ENCODE data around the gene PPP1R37.
"Not testable (repeated sequence)": the region's sequence is repeated elsewhere in the genome, so short reads cannot be mapped to it uniquely, and the experiment has no call there.

The PPP1R37 gene

DNA sequence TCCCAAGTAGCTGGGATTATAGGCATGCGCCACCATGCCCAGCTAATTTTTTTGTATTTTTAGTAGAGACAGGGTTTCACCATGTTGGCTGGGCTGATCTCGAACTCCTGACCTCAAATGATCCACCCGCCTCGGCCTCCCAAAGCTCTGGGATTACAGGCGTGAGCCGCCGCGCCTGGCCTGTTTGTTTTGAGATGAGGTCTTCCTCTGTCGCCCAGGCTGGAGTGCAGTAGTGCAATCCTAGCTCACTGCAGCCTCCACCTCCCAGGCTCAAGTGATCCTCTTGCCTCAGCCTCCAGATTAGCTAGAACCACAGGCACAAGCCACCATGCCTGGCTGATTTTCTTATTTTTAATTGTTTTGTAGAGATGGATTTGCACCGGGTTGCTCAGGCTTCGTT, 13.4 kb downstream of the PPP1R37 start:
- not testable (repeated sequence) for H3K27me3 Mint-ChIP-seq; H3K4me3 Mint-ChIP-seq; H3K27ac Mint-ChIP-seq; H3K36me3 Mint-ChIP-seq (ENCODE audit: low read depth); H3K9me3 Mint-ChIP-seq; DNase-seq
- peaks cover 60% of the 10 kb centered on the region for H3K4me1 Mint-ChIP-seq (ENCODE audit: low read depth)

DNA sequence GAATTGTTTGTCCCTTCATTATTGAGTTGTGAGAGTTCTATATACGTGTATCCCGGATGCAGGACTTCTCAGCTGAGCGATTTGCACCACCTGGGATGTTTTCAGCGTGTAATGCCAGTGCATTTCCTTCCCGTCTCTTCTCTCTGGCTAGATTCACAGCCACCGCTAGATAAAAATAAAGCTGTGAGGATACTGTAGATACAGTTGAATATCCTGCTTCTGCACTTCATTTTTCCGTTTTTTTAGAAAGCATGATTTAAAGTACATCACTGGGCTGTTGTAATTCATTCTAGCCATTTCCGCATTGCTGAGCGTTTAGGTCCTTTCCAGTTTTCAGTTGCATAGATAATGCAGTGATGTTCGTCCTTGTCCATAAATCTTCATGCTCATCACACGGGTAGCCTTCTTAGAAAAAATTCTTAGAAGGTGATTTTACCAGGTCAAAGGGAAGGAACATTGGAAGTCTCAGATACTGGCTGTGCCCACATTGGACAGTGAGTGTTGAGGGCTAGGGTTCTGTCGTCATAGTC, 14.7 kb downstream of the PPP1R37 start:
- Mint-ChIP-seq H3K4me3 (no peak overlapping the region), H3K4me1 (ENCODE audit: low read depth) (peaks cover 57% of the 10 kb centered on the region), H3K27me3 (no peaks in the 10 kb centered on the region), H3K36me3 (ENCODE audit: low read depth) (peaks cover 4% of the 10 kb centered on the region), H3K9me3 (no peaks in the 10 kb centered on the region), H3K27ac (no peak overlapping the region)
- DNase-seq: no peak

DNA sequence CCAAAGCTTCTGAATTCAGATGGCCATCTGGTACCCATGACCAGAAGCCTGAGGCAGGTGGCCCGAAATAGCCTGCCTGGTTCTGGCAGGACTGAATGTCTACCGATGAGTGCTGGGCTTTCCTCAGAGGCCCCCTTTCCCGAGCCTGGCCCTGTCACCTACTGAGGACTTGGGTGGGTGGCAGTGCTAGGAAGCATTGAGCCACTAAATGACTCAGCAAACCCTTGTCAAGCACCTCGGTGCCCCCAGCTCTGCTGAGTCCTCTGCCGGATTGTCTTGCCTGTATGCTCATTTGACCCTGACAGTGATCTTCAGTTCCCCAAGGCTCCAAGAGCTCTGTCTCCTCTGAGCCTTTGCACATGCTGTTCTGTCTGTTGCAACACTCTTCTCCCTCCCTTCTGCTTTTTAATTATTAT, 17.9 kb downstream of the PPP1R37 start:
- Mint-ChIP-seq H3K9me3 (no peaks in the 10 kb centered on the region), H3K36me3 (ENCODE audit: low read depth) (peaks cover 5% of the 10 kb centered on the region), H3K27me3 (no peaks in the 10 kb centered on the region), H3K27ac (no peak overlapping the region), H3K4me1 (ENCODE audit: low read depth) (peaks cover 41% of the 10 kb centered on the region), H3K4me3 (no peak overlapping the region)
- no peak for DNase-seq

DNA sequence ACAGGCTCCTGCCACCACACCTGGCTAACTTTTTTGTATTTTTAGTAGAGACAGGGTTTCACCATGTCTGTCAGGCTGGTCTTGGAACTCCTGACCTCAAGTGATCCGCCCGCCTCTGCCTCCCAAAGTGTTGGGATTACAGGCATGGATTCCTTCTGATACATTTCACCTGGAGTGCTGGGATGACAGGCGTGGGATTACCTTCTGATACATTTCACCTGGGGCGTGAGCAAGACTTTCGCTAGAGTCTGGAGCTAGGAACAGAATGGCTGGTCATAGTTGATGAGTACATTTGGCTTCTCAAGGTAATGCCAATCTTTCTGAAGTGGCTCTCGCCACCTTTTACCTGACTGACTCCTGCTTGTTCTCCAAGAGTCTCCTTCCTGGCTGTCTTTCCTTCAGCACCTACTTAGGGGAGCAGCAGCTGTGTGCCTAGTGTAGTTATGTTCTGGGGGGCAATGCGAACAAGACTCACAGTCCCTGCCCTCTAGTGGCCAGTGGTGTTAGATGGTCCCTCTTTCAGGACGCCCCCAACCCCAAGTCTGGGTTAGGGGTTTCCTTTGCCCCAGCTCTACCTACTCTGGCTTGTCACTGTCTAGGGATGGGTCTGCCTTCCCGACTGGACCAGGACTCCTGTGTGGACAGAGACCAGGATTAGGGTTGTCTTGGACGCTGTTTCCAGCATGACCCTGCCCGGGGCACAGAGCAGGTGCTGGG, 19.3 kb downstream of the PPP1R37 start:
- Mint-ChIP-seq H3K4me3 (no peak overlapping the region), H3K27ac (no peak overlapping the region), H3K9me3 (no peaks in the 10 kb centered on the region), H3K36me3 (ENCODE audit: low read depth) (peaks cover 5% of the 10 kb centered on the region), H3K27me3 (no peaks in the 10 kb centered on the region), H3K4me1 (ENCODE audit: low read depth) (peaks cover 53% of the 10 kb centered on the region)
- DNase-seq: no peak

DNA sequence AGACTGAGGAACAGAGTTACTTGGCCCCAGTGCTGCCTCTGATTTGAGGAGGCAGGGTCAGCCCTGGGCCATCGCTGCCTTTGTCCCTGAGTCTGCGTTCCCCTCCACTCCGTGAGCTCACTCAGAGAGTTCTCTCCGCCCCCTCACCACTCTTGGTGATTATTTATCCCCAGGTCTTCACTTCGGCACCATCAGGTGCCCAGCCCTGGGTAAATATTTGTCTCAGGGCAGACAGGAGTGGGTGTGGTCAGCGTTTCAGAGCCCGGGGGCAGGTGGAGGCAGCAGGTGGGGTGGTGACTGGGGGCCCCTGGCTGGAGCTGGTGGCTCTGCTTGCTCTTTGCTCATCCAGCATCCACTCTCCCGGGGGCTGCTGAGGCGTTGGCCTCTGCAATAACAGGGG, 20.6 kb downstream of the PPP1R37 start:
- Mint-ChIP-seq H3K9me3 (no peaks in the 10 kb centered on the region), H3K27me3 (no peaks in the 10 kb centered on the region), H3K27ac (no peak overlapping the region)

DNA sequence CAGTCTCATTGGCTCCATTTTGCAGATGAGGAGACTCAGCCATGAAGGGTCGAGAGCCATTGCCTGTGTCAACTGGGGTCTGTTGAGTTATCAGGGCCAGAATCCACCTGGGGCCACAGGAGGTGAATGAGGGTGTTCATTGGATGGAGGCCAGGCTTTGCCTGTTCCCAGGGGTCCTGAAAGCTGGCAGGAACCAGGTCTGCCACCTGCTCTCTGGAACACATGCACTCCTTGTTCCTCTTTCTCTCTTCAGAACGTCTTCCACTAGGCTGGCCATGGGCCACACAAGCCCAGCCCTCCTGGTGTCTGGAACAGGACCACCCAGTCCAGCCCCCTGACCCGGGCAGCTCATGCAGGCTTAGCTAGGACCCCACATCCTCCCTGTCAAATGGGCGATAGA, 21.1 kb downstream of the PPP1R37 start:
- DNase-seq: no peak
- H3K27me3 Mint-ChIP-seq: no peaks in the 10 kb centered on the region
- no peak overlapping the region for H3K4me3 Mint-ChIP-seq
- no peak overlapping the region for H3K27ac Mint-ChIP-seq
- H3K9me3 Mint-ChIP-seq: no peaks in the 10 kb centered on the region
- peaks cover 3% of the 10 kb centered on the region for H3K36me3 Mint-ChIP-seq (ENCODE audit: low read depth)
- peaks cover 65% of the 10 kb centered on the region for H3K4me1 Mint-ChIP-seq (ENCODE audit: low read depth)

More for the DNA sequence above, 20.6 kb downstream of the PPP1R37 start:
- no peak overlapping the region for H3K4me3 Mint-ChIP-seq
- peaks cover 5% of the 10 kb centered on the region for H3K36me3 Mint-ChIP-seq (ENCODE audit: low read depth)
- H3K4me1 Mint-ChIP-seq (ENCODE audit: low read depth): peaks cover 62% of the 10 kb centered on the region
- no peak for DNase-seq

DNA sequence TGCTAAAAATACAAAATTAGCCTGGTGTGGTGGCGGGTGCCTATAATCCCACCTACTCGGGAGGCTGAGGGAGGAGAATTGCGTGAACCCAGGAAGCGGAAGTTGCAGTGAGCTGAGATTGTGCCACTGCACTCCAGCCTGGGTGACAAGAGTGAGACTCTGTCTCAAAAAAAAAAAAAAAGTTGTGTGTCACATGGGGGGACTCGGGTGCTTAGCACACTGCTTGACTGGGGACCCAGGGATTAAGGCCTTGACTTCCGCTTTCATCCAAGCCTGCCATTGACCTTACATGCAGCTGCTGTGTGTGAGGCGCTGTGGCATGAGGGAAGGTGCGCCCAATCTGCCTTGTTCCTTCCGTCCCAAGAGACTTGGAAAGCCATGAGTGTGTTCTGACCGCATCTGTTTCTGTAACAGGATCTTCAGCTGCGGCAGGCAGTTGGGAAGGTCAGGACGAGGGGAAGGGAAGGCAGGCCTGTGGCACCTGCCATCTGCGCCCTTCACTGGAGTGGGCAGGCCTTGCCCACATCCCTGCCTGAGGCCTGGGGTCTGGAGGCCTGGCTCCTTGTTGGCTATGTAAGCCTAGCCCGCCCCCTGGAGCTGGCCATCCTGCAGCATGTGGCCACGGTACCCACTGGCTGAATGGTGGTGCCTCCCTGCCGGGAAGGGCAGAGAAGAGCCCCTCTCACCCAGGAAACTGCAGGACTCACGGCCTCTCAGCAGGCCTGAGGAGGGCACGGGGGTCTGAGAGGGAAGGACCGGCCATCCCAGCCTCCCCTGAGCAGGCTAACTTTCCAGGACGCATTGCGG, 23.0 kb downstream of the PPP1R37 start:
- peak overlapping the region; percentile 50 for H3K27ac Mint-ChIP-seq
- peaks cover 65% of the 10 kb centered on the region for H3K4me1 Mint-ChIP-seq (ENCODE audit: low read depth)
- H3K9me3 Mint-ChIP-seq: no peaks in the 10 kb centered on the region
- H3K4me3 Mint-ChIP-seq: no peak overlapping the region
- peaks cover 4% of the 10 kb centered on the region for H3K36me3 Mint-ChIP-seq (ENCODE audit: low read depth)
- DNase-seq: no peak
- H3K27me3 Mint-ChIP-seq: no peaks in the 10 kb centered on the region

DNA sequence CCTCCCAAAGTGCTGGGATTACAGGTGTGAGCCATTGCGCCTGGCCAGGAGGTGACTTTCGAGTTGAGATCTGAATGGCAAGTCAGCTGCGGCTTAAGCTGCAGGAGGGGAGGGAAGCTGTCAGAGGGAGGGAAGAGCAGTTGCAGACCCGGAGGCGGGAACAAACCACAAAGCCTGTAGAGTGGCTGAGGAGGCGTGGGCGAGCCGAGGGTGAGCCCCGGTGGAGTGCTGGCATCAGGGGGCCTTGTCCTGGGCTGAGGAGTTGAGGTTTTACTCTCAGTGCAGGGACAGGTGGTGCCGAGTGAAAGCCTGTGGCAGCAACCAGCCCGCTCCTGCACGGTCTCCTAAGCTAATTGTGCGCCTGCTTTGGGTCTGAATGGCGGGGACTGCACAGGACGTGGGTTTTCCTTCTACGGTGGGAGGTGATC, 24.2 kb downstream of the PPP1R37 start:
- Mint-ChIP-seq H3K36me3 (ENCODE audit: low read depth) (peaks cover 4% of the 10 kb centered on the region), H3K9me3 (no peaks in the 10 kb centered on the region), H3K27me3 (no peaks in the 10 kb centered on the region), H3K27ac (peak overlapping the region; percentile 67), H3K4me3 (peak overlapping the region; percentile 36), H3K4me1 (ENCODE audit: low read depth) (peaks cover 71% of the 10 kb centered on the region)
- DNase-seq: peak; percentile 74

DNA sequence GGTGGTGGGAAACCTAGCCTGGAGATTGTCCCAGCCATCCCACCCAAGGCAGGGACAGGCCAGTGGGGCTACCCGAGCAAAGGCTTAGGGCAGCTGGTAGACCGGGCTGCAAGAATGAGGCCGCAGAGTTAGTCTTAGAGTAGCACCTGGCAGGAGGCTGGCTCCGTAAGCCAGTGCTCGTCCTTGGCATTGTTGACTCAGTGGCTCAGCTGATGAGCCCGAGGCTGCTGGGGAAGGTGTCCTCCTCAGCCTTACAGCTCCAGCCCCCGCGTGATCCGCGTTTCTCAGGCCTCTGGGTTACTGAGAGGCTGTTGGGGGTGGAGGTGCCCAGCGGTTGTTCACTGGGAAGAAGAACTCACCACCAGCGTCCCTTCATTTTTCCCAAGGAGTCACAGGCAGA, 24.7 kb downstream of the PPP1R37 start:
- Mint-ChIP-seq H3K9me3 (no peaks in the 10 kb centered on the region), H3K4me3 (no peak overlapping the region), H3K27ac (peak overlapping the region; percentile 67), H3K4me1 (ENCODE audit: low read depth) (peaks cover 74% of the 10 kb centered on the region), H3K27me3 (no peaks in the 10 kb centered on the region), H3K36me3 (ENCODE audit: low read depth) (peaks cover 4% of the 10 kb centered on the region)
- DNase-seq: no peak

DNA sequence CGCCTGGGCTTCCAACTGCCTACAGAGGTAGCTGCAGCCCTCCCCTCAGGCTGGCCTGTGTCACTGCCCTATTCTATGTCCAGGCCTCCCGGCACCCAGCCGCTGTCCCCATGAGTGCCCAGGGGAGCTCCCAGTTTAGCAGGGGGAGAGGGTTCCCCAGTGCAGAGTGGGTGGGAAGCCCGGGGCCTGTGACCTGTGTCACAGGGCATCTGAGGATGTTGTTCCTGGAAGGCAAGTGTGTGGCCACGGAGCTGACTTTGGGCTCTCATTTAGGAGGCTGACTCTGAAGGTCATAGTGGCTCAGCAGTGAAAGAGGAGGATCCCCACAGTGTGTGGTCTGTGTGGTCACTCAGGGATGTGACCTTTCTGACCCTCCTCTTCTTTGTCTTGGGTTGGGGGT, 25.1 kb downstream of the PPP1R37 start:
- Mint-ChIP-seq H3K27ac (no peak overlapping the region), H3K27me3 (no peaks in the 10 kb centered on the region), H3K9me3 (no peaks in the 10 kb centered on the region), H3K4me3 (no peak overlapping the region), H3K36me3 (ENCODE audit: low read depth) (peaks cover 4% of the 10 kb centered on the region), H3K4me1 (ENCODE audit: low read depth) (peaks cover 74% of the 10 kb centered on the region)
- DNase-seq: no peak

DNA sequence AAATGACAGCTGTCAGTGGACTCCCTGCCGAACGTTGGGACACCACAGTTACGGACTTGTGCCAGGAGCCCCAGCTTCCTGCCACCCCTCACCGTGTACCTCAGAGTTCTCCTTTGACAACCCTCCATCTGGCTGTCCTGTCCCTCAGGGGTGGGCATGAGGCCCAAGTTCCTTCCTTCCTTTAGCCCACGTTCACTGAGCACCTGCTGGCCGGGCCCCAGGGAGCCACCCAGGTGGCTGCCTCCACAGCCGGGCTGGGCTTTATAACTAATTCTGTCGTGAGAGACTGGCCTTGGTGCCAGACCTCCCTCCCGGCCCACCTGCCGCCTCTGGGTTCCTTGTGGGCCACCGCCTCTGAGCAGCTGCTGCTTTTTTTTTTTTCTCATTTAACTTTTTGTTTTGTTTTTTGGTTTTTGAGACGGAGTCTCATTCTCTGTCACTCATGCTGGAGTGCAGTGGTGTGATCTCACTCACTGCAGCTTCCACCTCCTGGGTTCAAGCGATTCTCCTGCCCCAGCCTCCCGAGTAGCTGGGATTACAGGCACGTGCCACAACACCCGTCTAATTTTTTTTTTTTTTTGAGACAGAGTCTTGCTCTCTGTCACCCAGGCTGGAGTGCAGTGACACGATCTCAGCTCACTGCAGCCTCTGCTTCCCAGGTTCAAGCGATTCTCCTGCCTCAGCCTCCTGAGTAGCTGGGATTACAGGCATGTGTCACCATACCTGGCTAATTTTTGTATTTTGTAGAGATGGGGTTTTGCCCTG, 25.8 kb downstream of the PPP1R37 start:
- not testable (repeated sequence) for DNase-seq; H3K9me3 Mint-ChIP-seq; H3K4me3 Mint-ChIP-seq; H3K36me3 Mint-ChIP-seq (ENCODE audit: low read depth); H3K27me3 Mint-ChIP-seq
- Mint-ChIP-seq H3K27ac (peak overlapping the region; percentile 50), H3K4me1 (ENCODE audit: low read depth) (peaks cover 74% of the 10 kb centered on the region)

DNA sequence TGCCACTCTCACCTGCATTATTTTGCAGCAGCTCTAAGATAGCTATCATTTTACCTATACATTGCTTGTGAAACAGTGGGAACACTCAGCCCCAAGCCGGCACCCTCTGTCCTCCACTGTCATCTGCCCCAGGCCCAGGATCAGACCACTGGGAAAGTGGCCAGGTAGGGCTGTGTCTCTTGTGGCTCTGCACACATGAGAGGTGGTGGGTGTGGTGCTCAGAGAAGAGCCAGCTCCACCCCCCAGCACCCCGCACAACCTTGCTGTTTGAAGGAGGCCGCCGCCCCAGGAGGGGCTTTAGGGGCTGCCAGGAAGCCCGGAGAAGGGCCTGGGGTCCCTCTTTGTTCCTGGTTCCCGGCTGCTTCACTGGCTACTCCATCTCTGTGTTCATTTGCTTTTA, 26.6 kb downstream of the PPP1R37 start:
- Mint-ChIP-seq H3K4me1 (ENCODE audit: low read depth) (peaks cover 71% of the 10 kb centered on the region), H3K27ac (no peak overlapping the region)

DNA sequence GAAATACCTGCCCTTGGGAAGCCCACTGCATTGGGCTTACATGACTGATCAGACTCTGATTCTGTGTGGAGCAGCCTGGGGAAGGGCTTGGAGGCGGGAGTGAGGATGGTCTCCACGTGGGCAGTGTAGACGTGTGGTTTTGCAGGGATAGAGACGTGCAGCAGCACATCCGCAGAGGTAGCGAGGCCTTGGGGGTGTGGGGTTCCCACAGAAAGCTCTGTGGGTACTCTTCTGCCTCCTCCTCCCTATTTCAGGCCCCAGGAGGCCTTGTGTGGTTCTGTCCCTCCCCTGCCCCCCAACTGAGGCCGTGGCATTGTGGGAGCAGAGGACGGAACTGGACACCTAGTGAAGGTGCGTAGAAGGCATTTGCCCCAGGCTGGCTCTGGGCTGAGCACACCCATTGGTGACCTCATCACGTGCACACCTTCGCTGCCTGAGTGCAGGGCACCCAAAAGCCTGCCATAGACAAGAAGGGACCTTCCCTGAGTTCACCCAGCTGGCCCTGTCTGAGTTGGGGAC, 28.9 kb downstream of the PPP1R37 start:
- Mint-ChIP-seq H3K4me1 (ENCODE audit: low read depth) (peaks cover 61% of the 10 kb centered on the region), H3K4me3 (no peak overlapping the region), H3K27me3 (no peaks in the 10 kb centered on the region), H3K9me3 (no peaks in the 10 kb centered on the region), H3K36me3 (ENCODE audit: low read depth) (peaks cover 2% of the 10 kb centered on the region), H3K27ac (peak overlapping the region; percentile 78)
- no peak for DNase-seq

More for the DNA sequence above, 26.6 kb downstream of the PPP1R37 start:
- H3K27me3 Mint-ChIP-seq: no peaks in the 10 kb centered on the region
- H3K36me3 Mint-ChIP-seq (ENCODE audit: low read depth): peaks cover 2% of the 10 kb centered on the region
- H3K4me3 Mint-ChIP-seq: no peak overlapping the region
- no peaks in the 10 kb centered on the region for H3K9me3 Mint-ChIP-seq
- no peak for DNase-seq

DNA sequence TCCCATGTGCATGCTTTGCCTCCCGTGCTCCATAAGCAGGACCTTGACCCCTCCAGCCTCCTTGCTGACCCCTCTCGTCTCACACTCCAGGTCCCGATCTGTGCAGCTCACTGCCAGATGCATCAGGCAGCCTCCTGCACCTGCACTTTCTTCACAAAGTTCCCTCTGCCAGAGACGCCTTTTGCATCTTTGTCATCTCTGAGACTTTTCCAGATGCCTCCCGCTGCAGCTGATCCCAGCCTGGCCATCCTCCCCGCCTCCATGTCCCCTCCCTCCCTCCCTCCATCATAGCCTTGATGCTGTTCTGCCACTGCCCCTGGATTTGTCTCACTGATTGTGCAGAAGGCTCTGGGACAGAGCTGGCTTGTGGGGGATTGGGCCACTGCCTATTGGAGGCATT, 29.9 kb downstream of the PPP1R37 start:
- Mint-ChIP-seq H3K36me3 (ENCODE audit: low read depth) (peaks cover 2% of the 10 kb centered on the region), H3K27me3 (no peaks in the 10 kb centered on the region), H3K27ac (no peak overlapping the region), H3K9me3 (no peaks in the 10 kb centered on the region), H3K4me1 (ENCODE audit: low read depth) (peaks cover 55% of the 10 kb centered on the region), H3K4me3 (no peak overlapping the region)
- no peak for DNase-seq

All from activated T-cell treated with anti-CD3 and anti-CD28 coated beads, Interleukin-2, amount 50 U/mL, for 24 hours (primary cell).